ENCODE measurements around the gene MPG. TPM values are rescaled to one million over a fixed set of nuclear protein-coding genes. Genes with fewer than 3 reads are reported as not detected.

The MPG gene
- total RNA-seq, 2 donors from 2014 or later, result 42.2 to 45.6 TPM

DNA sequence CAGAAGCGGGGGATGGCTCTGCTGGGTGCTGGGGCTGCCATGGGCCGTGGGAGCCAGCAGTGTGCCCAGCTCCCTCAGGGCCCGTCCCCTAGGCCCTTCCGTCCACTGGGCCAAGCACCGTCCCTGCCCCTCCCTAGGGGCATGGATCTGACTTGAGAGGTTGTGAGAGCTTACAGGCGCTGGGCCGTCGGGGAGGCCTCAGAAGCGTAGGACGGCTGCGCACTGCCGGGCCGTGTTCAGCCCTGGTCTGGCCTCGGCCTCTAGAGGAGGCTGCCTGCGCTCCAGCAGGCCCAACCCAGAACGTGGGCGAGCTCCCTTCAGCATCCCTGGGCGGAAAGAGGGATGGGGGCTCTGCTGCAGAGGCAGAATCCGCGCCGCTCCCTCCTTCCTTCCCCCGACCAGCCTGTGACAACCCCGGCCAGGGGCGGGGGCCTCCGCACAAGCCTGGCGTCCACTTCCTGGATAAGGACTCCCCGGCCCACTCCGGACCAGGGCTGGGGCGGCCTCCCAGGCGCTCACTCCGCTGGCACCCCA lies 685 bp upstream of the MPG start:
- no peak for DNase-seq (ENCODE audit: low spot score)

DNA sequence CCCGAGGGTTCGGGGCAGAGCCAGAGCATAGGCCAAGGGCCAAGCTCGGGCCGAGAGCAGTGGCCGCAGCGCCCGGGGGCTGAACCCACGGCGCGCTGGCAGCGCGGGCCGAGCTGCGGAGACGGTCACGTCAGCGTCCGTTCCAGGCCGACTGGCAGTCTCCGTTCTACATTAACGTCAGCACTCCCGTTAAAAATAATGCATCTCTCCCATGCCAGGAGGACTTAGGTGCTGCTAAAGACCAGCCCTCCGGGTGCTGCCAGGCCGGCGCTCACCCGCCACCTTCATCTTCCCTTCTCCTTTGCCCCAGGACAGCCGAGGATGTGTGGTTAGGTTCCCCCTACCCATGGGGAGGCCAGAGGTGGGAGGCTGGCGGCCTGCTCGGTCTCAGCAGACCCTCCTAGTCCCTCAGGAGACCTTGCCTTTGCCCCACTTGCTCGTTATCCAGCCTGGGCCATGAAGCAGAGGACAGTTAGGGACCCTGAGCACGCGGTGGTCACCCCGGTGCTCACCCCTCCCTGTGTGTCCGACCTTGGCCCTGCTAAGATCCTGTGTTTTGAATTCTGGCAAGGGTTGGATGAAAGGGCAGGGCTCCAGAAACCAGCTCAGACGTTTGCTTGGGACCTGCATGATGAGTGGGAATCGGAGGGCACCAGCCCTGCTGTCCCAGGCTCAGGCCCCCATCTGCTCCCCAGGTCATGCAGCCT lies 572 bp downstream of the MPG start:
- intact Hi-C loops (cut with DNase I), result no loop called here
- DNase-seq (ENCODE audit: low spot score), result no peak

More for the DNA sequence above, 685 bp upstream of the MPG start:
- intact Hi-C loops (cut with DNase I), result no loop called here

DNA sequence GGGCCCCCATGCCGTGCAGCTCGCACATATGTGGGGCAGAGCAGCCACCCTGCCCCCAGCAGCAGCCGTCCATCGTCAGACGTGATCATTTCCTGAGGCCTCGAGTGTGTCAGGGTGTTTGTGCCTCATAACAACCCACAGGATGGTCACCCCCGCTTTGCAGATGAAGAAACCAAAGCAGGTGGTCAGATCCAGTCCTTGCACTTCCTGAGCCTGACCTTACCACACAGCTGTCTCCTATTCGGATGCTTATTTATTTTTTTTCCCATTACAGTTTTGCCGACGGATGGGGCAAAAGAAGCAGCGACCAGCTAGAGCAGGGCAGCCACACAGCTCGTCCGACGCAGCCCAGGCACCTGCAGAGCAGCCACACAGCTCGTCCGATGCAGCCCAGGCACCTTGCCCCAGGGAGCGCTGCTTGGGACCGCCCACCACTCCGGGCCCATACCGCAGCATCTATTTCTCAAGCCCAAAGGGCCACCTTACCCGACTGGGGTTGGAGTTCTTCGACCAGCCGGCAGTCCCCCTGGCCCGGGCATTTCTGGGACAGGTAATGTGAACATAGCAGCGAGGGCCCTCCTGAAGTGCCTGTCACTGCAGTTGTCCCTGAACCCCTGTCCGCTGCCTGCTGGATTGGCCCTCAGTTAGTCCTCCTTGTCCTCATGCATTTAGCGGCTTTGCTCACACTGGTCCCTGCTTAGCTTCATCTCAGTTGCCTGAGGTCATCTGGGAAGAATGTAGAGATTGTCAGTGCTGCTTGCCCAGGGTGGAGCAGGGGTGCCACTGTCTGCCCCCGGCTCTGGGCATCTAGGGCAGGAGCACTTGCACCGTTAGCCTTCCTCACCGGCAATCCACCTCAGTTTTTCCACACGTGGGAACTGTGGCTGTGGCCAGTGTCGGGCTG lies 1.4 kb downstream of the MPG start:
- intact Hi-C loops (cut with DNase I), result no loop called here
- no peak for DNase-seq (ENCODE audit: low spot score)

- DNase-seq (ENCODE audit: low spot score), result no peak
- intact Hi-C loops (cut with DNase I), result no loop called here
These were observed 5.1 kb downstream of the MPG start for GRCh38 chr16:83060-83603.

GRCh38 chr16:83781-84615 lies 6.0 kb downstream of the MPG start:
- intact Hi-C loops (cut with DNase I), result no loop called here
- DNase-seq (ENCODE audit: low spot score), result peak; percentile 77

DNA sequence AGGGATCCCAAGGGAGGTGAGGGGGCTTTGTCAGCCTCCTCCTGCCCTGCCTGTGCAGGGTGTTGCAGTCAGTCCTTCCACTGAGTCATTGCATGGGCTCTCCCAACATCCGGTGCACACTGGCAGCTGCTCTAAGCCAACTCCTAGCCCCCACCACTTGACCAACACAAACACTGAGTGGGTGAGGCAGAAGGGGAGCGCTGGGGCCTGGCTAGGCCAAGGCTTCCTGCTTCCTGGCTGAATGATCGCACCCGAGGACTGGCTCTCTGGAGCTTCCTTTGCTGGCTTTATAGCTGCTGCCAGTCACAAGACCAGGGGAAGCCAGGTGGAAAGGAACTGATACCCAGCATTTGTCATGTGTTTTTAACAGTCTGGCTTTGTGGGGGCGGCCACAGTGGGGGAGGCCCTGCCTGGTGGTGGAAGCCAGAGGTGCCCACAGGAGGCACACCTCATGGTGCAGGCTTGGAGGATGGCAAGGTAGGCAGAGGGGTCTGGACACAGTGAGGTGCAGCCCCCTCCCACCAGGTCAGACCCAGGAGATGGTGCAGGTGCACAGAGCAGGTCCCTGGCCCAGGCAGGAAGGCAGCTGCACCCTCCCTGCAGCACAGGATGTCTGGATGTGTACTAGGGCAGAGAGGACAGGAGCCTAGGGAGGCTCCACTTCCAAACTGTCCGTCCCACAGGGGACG lies 6.8 kb downstream of the MPG start:
- intact Hi-C loops (cut with DNase I), result no loop called here
- peak; percentile 93 for DNase-seq (ENCODE audit: low spot score)

GRCh38 chr16:85407-85782 lies 7.4 kb downstream of the MPG start:
- intact Hi-C loops (cut with DNase I), result no loop called here
- DNase-seq (ENCODE audit: low spot score), result peak; percentile 77

DNA sequence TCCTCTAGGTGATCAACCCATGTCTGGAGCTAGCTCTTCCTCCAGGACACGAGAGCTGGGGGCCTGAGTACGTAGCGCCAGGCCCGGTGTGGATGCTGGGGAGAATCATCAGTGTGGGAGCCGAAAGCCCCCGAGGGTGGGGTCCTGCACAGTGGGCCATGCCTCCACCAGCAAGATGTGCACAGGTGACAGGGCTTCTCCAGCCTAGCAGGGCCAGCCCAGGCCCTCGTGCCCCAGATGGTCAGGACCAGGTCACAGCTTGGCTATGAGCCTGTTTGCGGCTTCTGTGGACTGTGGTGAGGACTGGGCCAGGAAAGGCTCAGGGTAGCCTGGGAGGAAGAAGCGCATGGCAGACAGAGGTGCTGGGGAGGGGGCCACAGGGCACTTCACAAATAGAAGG lies 7.8 kb downstream of the MPG start:
- DNase-seq (ENCODE audit: low spot score), result peak; percentile 78
- intact Hi-C loops (cut with DNase I), result no loop called here

GRCh38 chr16:86483-86952 lies 8.5 kb downstream of the MPG start:
- intact Hi-C loops (cut with DNase I), result no loop called here
- DNase-seq (ENCODE audit: low spot score), result peak; percentile 74

DNA sequence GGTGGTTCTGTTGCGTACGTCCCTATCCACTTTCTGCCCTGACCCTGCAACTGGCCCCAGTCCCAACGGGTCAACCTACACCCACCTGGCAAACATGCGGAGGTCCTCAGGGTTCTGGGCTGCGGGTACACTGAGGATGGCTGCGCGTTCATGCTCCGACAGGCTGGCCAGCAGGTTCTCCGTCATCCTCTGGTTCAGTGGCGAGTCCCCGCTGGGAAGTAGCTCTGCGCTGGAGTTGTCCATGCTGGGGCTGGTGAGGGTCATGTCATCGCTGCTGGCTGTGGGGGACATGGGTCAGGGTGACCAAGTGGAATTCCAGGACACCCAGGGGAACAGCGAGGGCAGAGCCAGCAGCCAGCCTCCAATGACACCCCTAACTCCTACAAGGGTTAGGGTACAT lies 10.6 kb downstream of the MPG start:
- intact Hi-C loops (cut with DNase I), result no loop called here
- no peak for DNase-seq (ENCODE audit: low spot score)

DNA sequence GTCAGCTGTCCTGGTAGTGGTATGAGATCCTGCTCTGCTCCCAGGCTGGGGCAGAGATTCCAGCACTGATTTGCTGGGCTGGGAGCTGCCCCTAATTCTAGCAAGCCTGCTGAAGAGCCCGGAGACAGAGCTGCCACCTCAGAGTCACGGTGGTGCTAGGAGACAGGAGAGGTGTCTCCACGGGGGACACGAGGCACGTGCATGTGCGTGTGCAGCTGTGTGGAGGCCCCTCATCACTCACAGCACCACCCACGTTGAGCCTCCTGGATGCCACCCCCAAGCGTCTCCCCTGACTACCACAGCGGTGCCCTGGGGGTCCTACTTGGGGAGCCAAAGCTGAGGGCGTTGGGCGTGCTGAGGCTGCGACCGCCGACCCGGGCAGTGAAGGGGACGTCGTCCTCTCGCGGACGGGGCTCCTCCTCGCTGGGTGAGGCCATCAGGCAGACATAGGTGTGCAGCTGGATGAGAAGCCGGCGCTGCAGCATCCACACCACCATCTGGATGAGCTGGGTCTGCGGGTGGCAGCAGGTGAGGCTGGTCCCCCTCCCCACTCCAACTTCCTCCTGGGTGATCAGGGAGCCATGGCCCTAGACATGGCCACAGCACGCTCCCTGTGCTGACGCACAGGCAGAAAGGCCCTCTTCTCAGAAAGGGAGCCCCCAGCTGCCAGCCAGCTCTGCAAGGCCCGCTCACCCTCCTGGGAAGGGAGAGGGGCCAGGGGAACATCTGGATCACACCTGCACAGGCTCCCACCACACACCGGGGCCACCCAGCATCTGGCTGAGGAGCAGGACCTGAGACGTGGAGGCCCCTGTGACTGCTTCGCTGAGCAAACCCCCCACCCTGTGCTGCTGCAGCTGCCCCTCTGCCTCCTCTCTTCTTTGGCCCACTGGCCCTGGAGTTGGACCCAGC lies 11.6 kb downstream of the MPG start:
- intact Hi-C loops (cut with DNase I), result loop anchor here in 1 of 2 donors (1.0 kb wide), 1 partner anchor 26 kb away; no protein-coding TSS in a partner anchor

GRCh38 chr16:91484-91883 lies 13.5 kb downstream of the MPG start:
- intact Hi-C loops (cut with DNase I), result no loop called here
- no peak for DNase-seq (ENCODE audit: low spot score)

More for the DNA sequence above, 11.6 kb downstream of the MPG start:
- DNase-seq (ENCODE audit: low spot score), result no peak

GRCh38 chr16:92431-93339 lies 14.7 kb downstream of the MPG start:
- intact Hi-C loops (cut with DNase I), result no loop called here
- DNase-seq (ENCODE audit: low spot score), result no peak

- DNase-seq (ENCODE audit: low spot score), result no peak
- intact Hi-C loops (cut with DNase I), result no loop called here
These were observed 16.9 kb downstream of the MPG start for GRCh38 chr16:94918-95265.

- peak; percentile 97 for DNase-seq (ENCODE audit: low spot score)
- intact Hi-C loops (cut with DNase I), result loop anchor here in 1 of 2 donors (2.0 kb wide), 1 partner anchor 32 kb away; no protein-coding TSS in a partner anchor
These were observed 18.9 kb downstream of the MPG start for GRCh38 chr16:96935-97381.

DNA sequence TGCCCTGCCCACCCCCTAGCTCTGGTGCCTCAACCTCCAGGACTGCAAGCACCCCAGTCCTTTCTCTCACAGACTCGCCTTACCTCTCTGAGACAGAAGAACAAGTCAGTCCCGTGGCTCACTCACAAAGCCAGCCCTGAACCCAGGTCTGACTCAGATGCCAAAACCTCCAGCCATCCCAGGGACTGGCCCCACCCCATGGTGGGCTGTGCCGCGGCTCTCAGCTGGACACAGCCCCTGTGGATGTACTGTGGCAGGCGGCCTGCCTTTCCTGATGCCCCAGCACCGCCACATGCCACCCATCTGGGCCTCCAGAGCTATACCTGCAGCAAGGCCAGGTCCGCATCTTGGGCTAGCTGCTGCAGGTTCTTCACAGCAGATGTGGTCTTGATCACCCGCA lies 19.8 kb downstream of the MPG start:
- intact Hi-C loops (cut with DNase I), result loop anchor here in 1 of 2 donors (2.0 kb wide), 1 partner anchor 33 kb away; no protein-coding TSS in a partner anchor
- no peak for DNase-seq (ENCODE audit: low spot score)

All from posterior vena cava (tissue), 2 donors.